MM.1S (cell line): ENCODE results near the gene OR2M4.

Source experiments
- DNase-seq: peaks from one replicate; pipeline ENCODE4 v3.0.0-alpha.2; 2015
- H2AFZ ChIP-seq: fragments of 300-600 bp; sonication (generic); 2 replicates; pipeline ENCODE4 v1.6.0; 2016; ENCODE audit warnings: antibody characterized with exemption, low read length
- H3F3A ChIP-seq: fragments of 300-600 bp; sonication (generic); 2 replicates; pipeline ENCODE4 v1.6.1; 2016; ENCODE audit warnings: mild to moderate bottlenecking, antibody characterized with exemption, low read length, moderate library complexity, mixed read lengths; ENCODE audit not compliant: insufficient read depth
- H3K27ac ChIP-seq: fragments of 300-600 bp; sonication (generic); 2 replicates; pipeline ENCODE4 v1.5.1; 2016; ENCODE audit warnings: mild to moderate bottlenecking, low read length
- H3K27me3 ChIP-seq: fragments of 300-600 bp; sonication (generic); replicated peaks from 2 replicates; pipeline ENCODE4 v1.6.0; 2016; ENCODE audit warnings: low read length; ENCODE audit not compliant: insufficient read depth
- H3K36me3 ChIP-seq: fragments of 300-600 bp; sonication (generic); replicated peaks from 2 replicates; pipeline ENCODE4 v1.6.1; 2016; ENCODE audit warnings: mild to moderate bottlenecking, low read length, mixed read lengths; ENCODE audit not compliant: insufficient read depth
- H3K4me1 ChIP-seq: fragments of 300-600 bp; sonication (generic); 2 replicates; pipeline ENCODE4 v1.6.1; 2016; ENCODE audit warnings: low read length, mixed read lengths
- H3K4me2 ChIP-seq: fragments of 300-600 bp; sonication (generic); 2 replicates; pipeline ENCODE4 v1.6.0; 2016; ENCODE audit warnings: low read depth, low read length
- H3K4me3 ChIP-seq: fragments of 300-600 bp; sonication (generic); 2 replicates; pipeline ENCODE4 v1.5.1; 2016; ENCODE audit warnings: low read length, mixed read lengths
- H3K79me2 ChIP-seq: fragments of 300-600 bp; sonication (generic); 2 replicates; pipeline ENCODE4 v1.6.1; 2016; ENCODE audit warnings: mixed run types, low read length, mixed read lengths
- H3K9ac ChIP-seq: fragments of 300-600 bp; sonication (generic); 2 replicates; pipeline ENCODE4 v1.6.1; 2016; ENCODE audit warnings: low read length, mixed read lengths
- H3K9me2 ChIP-seq: fragments of 300-600 bp; sonication (generic); replicated peaks from 2 replicates; pipeline ENCODE4 v1.6.1; 2016; ENCODE audit warnings: mild to moderate bottlenecking, low read length, mixed read lengths; ENCODE audit not compliant: insufficient read depth
- H3K9me3 ChIP-seq: fragments of 300-600 bp; sonication (generic); replicated peaks from 2 replicates; pipeline ENCODE4 v1.6.1; 2016; ENCODE audit warnings: mild to moderate bottlenecking, low read length, mixed read lengths; ENCODE audit not compliant: insufficient read depth
- H4K20me1 ChIP-seq: fragments of 300-600 bp; sonication (generic); 2 replicates; pipeline ENCODE4 v1.6.1; 2016; ENCODE audit warnings: mild to moderate bottlenecking, low read length, moderate library complexity, mixed read lengths; ENCODE audit not compliant: insufficient read depth
- EZH2 ChIP-seq: fragments of 300-600 bp; sonication (generic); optimal IDR thresholded peaks from 2 replicates; pipeline ENCODE3; 2017; ENCODE audit warnings: low read depth, mild to moderate bottlenecking, antibody characterized with exemption, low read length, mixed read lengths
- EZH2phosphoT487 ChIP-seq: fragments of 300-600 bp; sonication (generic); IDR thresholded peaks from 2 replicates; pipeline ENCODE4 v1.6.1; 2018; ENCODE audit warnings: antibody characterized with exemption, low read length
- TF ChIP-seq, protein P1 (sequence below): fragments of 300-600 bp; sonication (generic); IDR thresholded peaks from 2 replicates; pipeline ENCODE4 v1.5.1; 2016; ENCODE audit warnings: antibody characterized with exemption, low read length, mixed read lengths

Gene OR2M4, protein sequence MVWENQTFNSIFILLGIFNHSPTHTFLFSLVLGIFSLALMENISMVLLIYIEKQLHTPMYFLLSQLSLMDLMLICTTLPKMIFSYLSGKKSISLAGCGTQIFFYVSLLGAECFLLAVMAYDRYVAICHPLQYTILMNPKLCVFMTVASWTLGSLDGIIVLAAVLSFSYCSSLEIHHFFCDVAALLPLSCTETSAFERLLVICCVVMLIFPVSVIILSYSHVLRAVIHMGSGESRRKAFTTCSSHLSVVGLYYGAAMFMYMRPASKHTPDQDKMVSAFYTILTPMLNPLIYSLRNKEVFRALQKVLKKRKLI

DNA sequence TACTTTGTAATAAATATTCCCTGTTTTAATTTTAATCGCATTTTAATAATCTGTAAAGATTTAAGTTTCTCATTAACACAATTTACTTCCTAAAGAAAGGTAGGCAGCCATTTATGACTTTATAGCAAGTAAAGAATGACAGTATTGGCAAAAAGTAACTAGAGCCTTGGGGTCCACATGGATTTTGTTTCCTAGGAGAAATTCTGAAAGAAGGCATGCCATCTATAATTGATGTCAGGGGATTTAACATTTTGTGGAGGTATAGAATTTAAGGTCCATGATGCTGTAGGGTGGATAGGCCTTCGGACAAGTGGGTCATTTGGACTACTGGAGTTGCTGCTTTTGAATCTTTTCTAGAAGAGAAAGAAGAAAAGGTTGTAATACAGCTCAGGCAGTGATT, at the start of gene OR2M4:
TSS of gene OR2M4 (plus strand) at position 301 of the 400 bp plus-strand sequence. CDS start 7,512 bp downstream, outside the sequence.
- Histone ChIP-seq H3K9me3 (no peaks in the 10 kb centered on the region), H3K9ac (no peak within 1 kb of the TSS), H3K27ac (no peak within 1 kb of the TSS), H3K79me2 (no peaks in the 10 kb centered on the region), H3K36me3 (no peaks in the 10 kb centered on the region), H2AFZ (no peak within 1 kb of the TSS), H3K4me1 (no peaks in the 10 kb centered on the region), H4K20me1 (no peaks in the 10 kb centered on the region), H3K27me3 (no peaks in the 10 kb centered on the region), H3K4me3 (no peak within 1 kb of the TSS), H3F3A (no peaks in the 10 kb centered on the region), H3K9me2 (no peaks in the 10 kb centered on the region), H3K4me2 (no peak within 1 kb of the TSS)
- TF ChIP-seq EZH2phosphoT487 = no peak
- no peak for TF ChIP-seq EZH2
- TF ChIP-seq, protein P1, sequence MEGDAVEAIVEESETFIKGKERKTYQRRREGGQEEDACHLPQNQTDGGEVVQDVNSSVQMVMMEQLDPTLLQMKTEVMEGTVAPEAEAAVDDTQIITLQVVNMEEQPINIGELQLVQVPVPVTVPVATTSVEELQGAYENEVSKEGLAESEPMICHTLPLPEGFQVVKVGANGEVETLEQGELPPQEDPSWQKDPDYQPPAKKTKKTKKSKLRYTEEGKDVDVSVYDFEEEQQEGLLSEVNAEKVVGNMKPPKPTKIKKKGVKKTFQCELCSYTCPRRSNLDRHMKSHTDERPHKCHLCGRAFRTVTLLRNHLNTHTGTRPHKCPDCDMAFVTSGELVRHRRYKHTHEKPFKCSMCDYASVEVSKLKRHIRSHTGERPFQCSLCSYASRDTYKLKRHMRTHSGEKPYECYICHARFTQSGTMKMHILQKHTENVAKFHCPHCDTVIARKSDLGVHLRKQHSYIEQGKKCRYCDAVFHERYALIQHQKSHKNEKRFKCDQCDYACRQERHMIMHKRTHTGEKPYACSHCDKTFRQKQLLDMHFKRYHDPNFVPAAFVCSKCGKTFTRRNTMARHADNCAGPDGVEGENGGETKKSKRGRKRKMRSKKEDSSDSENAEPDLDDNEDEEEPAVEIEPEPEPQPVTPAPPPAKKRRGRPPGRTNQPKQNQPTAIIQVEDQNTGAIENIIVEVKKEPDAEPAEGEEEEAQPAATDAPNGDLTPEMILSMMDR = no peak
- DNase-seq = no peak

GRCh38 chr1:248183996-248184395, 47.2 kb upstream of the OR2M4 start:
- TF ChIP-seq EZH2phosphoT487 = no peak
- TF ChIP-seq EZH2 = no peak
- TF ChIP-seq, protein P1 = no peak
- Histone ChIP-seq H2AFZ (no peak overlapping the region), H3K4me2 (no peak overlapping the region), H4K20me1 (no peaks in the 10 kb centered on the region), H3F3A (no peaks in the 10 kb centered on the region), H3K9me3 (no peaks in the 10 kb centered on the region), H3K27ac (no peak overlapping the region), H3K9ac (no peak overlapping the region), H3K36me3 (no peaks in the 10 kb centered on the region), H3K4me3 (no peak overlapping the region), H3K27me3 (no peaks in the 10 kb centered on the region), H3K4me1 (no peaks in the 10 kb centered on the region), H3K9me2 (no peaks in the 10 kb centered on the region), H3K79me2 (no peaks in the 10 kb centered on the region)
- peak; percentile 25 for DNase-seq

GRCh38 chr1:248187363-248187762, 43.9 kb upstream of the OR2M4 start:
- Histone ChIP-seq H3K79me2 (no peaks in the 10 kb centered on the region), H3K9me3 (no peaks in the 10 kb centered on the region)
- DNase-seq = no peak

More at GRCh38 chr1:248187363-248187762, 43.9 kb upstream of the OR2M4 start:
- H3K27ac ChIP-seq = no peak overlapping the region
- H3K9ac ChIP-seq = no peak overlapping the region
- H3K36me3 ChIP-seq = no peaks in the 10 kb centered on the region
- H3F3A ChIP-seq = no peaks in the 10 kb centered on the region
- TF ChIP-seq EZH2phosphoT487 (no peak), EZH2 (no peak)
- TF ChIP-seq, protein P1 = no peak
- H3K4me2 ChIP-seq = no peak overlapping the region
- H4K20me1 ChIP-seq = no peaks in the 10 kb centered on the region
- no peaks in the 10 kb centered on the region for H3K9me2 ChIP-seq
- H2AFZ ChIP-seq = no peak overlapping the region
- H3K4me1 ChIP-seq = no peaks in the 10 kb centered on the region
- no peaks in the 10 kb centered on the region for H3K27me3 ChIP-seq
- no peak overlapping the region for H3K4me3 ChIP-seq
